Neural cell (in vitro differentiated cells): ENCODE data around the gene SERPINA6. TPM values are rescaled to one million over a fixed set of nuclear protein-coding genes. Genes with fewer than 3 reads are reported as not detected.
"Not testable (repeated sequence)": the region's sequence is repeated elsewhere in the genome, so short reads cannot be mapped to it uniquely, and the experiment has no call there.

Experiments used
- H2AFZ ChIP-seq: fragments of 200-600, 300-800 bp; sonication (generic), shearing (Covaris generic); 2 replicates; pipeline ENCODE4 v1.6.0; 2014; ENCODE audit warnings: low read depth, mild to moderate bottlenecking, antibody characterized with exemption, low read length, moderate library complexity
- H3F3A ChIP-seq: fragments of 200-600 bp; shearing (Covaris generic); 2 replicates; pipeline ENCODE4 v1.6.1; 2016; ENCODE audit warnings: mild to moderate bottlenecking, moderate library complexity, mixed read lengths, antibody characterized with exemption, low read length; ENCODE audit not compliant: insufficient read depth, poor library complexity, severe bottlenecking
- H3K27ac ChIP-seq: fragments of 200-600, 300-800 bp; sonication (generic), shearing (Covaris generic); 2 replicates; pipeline ENCODE4 v1.5.1; 2014; ENCODE audit warnings: mild to moderate bottlenecking, low read length, moderate library complexity
- H3K27me3 ChIP-seq: fragments of 300-800, 200-600 bp; sonication (generic), shearing (Covaris generic); 2 replicates; pipeline ENCODE4 v1.6.0; 2014; ENCODE audit warnings: mild to moderate bottlenecking, low read depth, low read length, moderate library complexity; ENCODE audit not compliant: insufficient read depth
- H3K36me3 ChIP-seq: fragments of 300-800, 200-600 bp; sonication (generic), shearing (Covaris generic); 2 replicates; pipeline ENCODE4 v1.5.1; 2014; ENCODE audit warnings: mild to moderate bottlenecking, antibody characterized with exemption, low read length, moderate library complexity; ENCODE audit not compliant: insufficient read depth
- H3K4me2 ChIP-seq: fragments of 300-800, 200-600 bp; sonication (generic), shearing (Covaris generic); 2 replicates; pipeline ENCODE4 v1.6.0; 2014; ENCODE audit warnings: mild to moderate bottlenecking, low read length
- H3K4me3 ChIP-seq: fragments of 300-800, 200-600 bp; sonication (generic), shearing (Covaris generic); 2 replicates; pipeline ENCODE4 v1.5.1; 2014; ENCODE audit warnings: mild to moderate bottlenecking, low read length, moderate library complexity
- H3K79me2 ChIP-seq: fragments of 200-600 bp; shearing (Covaris generic); replicated peaks from 2 replicates; pipeline ENCODE4 v1.6.0; 2014; ENCODE audit warnings: mild to moderate bottlenecking, low read length, moderate library complexity; ENCODE audit not compliant: insufficient read depth
- H3K9ac ChIP-seq: fragments of 300-800, 200-600 bp; sonication (generic), shearing (Covaris generic); 2 replicates; pipeline ENCODE4 v1.6.1; 2016; ENCODE audit warnings: mild to moderate bottlenecking, low read length, mixed read lengths
- H3K9me2 ChIP-seq: fragments of 200-600 bp; shearing (Covaris generic); 2 replicates; pipeline ENCODE4 v1.6.1; 2016; ENCODE audit warnings: mild to moderate bottlenecking, low read length, mixed read lengths; ENCODE audit not compliant: insufficient read depth
- H3K9me3 ChIP-seq: fragments of 200-600, 300-800 bp; sonication (generic), shearing (Covaris generic); 2 replicates; pipeline ENCODE4 v1.6.1; 2016; ENCODE audit warnings: mild to moderate bottlenecking, mixed run types, low read length, moderate library complexity, mixed read lengths
- H4K20me1 ChIP-seq: fragments of 200-600 bp; shearing (Covaris generic); 2 replicates; pipeline ENCODE4 v1.6.1; 2016; ENCODE audit warnings: mild to moderate bottlenecking, mixed run types; ENCODE audit not compliant: insufficient read depth
- CTCF ChIP-seq: fragments of 450-650 bp; IDR thresholded peaks from 2 replicates; pipeline ENCODE4 v1.5.1; 2014; ENCODE audit warnings: antibody characterized with exemption, mild to moderate bottlenecking, moderate library complexity; ENCODE audit not compliant: poor library complexity, severe bottlenecking
- EP300 ChIP-seq: fragments of 450-650 bp; conservative IDR thresholded peaks from 2 replicates; pipeline ENCODE4 v1.6.1; 2014; ENCODE audit warnings: antibody characterized with exemption, mild to moderate bottlenecking, moderate library complexity; ENCODE audit not compliant: poor library complexity, severe bottlenecking
- EZH2 ChIP-seq: fragments of 200-600, 300-800 bp; shearing (Covaris generic), sonication (generic); IDR thresholded peaks from 2 replicates; pipeline ENCODE4 v1.6.1; 2014; ENCODE audit warnings: antibody characterized with exemption, low read length, borderline replicate concordance, mild to moderate bottlenecking; ENCODE audit not compliant: insufficient read depth, poor library complexity, severe bottlenecking
- MXI1 ChIP-seq: fragments of 450-650 bp; conservative IDR thresholded peaks from 2 replicates; pipeline ENCODE4 v1.6.1; 2014; ENCODE audit warnings: antibody characterized with exemption, mild to moderate bottlenecking; ENCODE audit not compliant: poor library complexity, severe bottlenecking
- POLR2AphosphoS5 ChIP-seq: IDR thresholded peaks from 2 replicates; pipeline ENCODE4 v1.6.1; 2012
- RAD21 ChIP-seq: fragments of 450-650 bp; conservative IDR thresholded peaks from 2 replicates; pipeline ENCODE4 v1.6.1; 2014; ENCODE audit warnings: antibody characterized with exemption, mild to moderate bottlenecking, moderate library complexity
- REST ChIP-seq: IDR thresholded peaks from 2 replicates; pipeline ENCODE4 v1.6.1; 2012; ENCODE audit warnings: borderline replicate concordance
- SMC3 ChIP-seq: fragments of 450-650 bp; conservative IDR thresholded peaks from 2 replicates; pipeline ENCODE4 v1.6.1; 2014; ENCODE audit warnings: antibody characterized with exemption, mild to moderate bottlenecking, moderate library complexity; ENCODE audit not compliant: poor library complexity
- TAF1 ChIP-seq: IDR thresholded peaks from 2 replicates; pipeline ENCODE4 v1.6.1; 2012; ENCODE audit warnings: low read depth
- polyA plus RNA-seq: library from polyadenylated mRNA; depleted of rRNA; stranded (reverse); fragments of >200 nt; gene quantifications from 2 replicates; pipeline ENCODE4 v1.2.3, GENCODE V29; 2014

The SERPINA6 gene
- polyA plus RNA-seq, 1 donor from 2014 or later, result not detected

- Histone ChIP-seq H3K36me3 (no peaks in the 10 kb centered on the region), H4K20me1 (no peaks in the 10 kb centered on the region), H3K27me3 (no peaks in the 10 kb centered on the region), H3K27ac (no peak overlapping the region), H2AFZ (no peak overlapping the region), H3F3A (no peaks in the 10 kb centered on the region), H3K4me2 (no peak overlapping the region), H3K79me2 (no peaks in the 10 kb centered on the region), H3K4me3 (no peak overlapping the region), H3K9me3 (peaks cover 6% of the 10 kb centered on the region), H3K9ac (no peak overlapping the region), H3K9me2 (no peaks in the 10 kb centered on the region)
- TF ChIP-seq MXI1, result no peak
- TF ChIP-seq EP300, result no peak
- no peak for TF ChIP-seq POLR2AphosphoS5
Measured at GRCh38 chr14:94356379-94357056, 33.4 kb upstream of the SERPINA6 start.

GRCh38 chr14:94355191-94355794 lies 32.2 kb upstream of the SERPINA6 start:
- H3K4me3 ChIP-seq, result no peak overlapping the region

GRCh38 chr14:94354638-94355185 lies 31.6 kb upstream of the SERPINA6 start:
- no peak overlapping the region for H2AFZ ChIP-seq
- no peak overlapping the region for H3K4me3 ChIP-seq
- peaks cover 6% of the 10 kb centered on the region for H3K9me3 ChIP-seq
- no peak for TF ChIP-seq EP300
- TF ChIP-seq EZH2, result no peak
- TF ChIP-seq POLR2AphosphoS5, result no peak
- TF ChIP-seq RAD21, result no peak
- no peak for TF ChIP-seq TAF1
- no peak for TF ChIP-seq REST
- no peak for TF ChIP-seq MXI1
- TF ChIP-seq SMC3, result no peak
- TF ChIP-seq CTCF, result no peak
- no peaks in the 10 kb centered on the region for H3F3A ChIP-seq
- H3K27ac ChIP-seq, result no peak overlapping the region
- H3K27me3 ChIP-seq, result no peaks in the 10 kb centered on the region
- H3K36me3 ChIP-seq, result no peaks in the 10 kb centered on the region
- no peaks in the 10 kb centered on the region for H3K9me2 ChIP-seq
- no peak overlapping the region for H3K9ac ChIP-seq
- no peak overlapping the region for H3K4me2 ChIP-seq
- H4K20me1 ChIP-seq, result no peaks in the 10 kb centered on the region
- H3K79me2 ChIP-seq, result no peaks in the 10 kb centered on the region

More at GRCh38 chr14:94355191-94355794, 32.2 kb upstream of the SERPINA6 start:
- Histone ChIP-seq H3K27me3 (no peaks in the 10 kb centered on the region), H2AFZ (no peak overlapping the region), H3K36me3 (no peaks in the 10 kb centered on the region), H3K27ac (no peak overlapping the region), H3K79me2 (no peaks in the 10 kb centered on the region), H3K9me3 (peaks cover 6% of the 10 kb centered on the region), H3K9me2 (no peaks in the 10 kb centered on the region), H3K9ac (no peak overlapping the region), H3F3A (no peaks in the 10 kb centered on the region), H4K20me1 (no peaks in the 10 kb centered on the region), H3K4me2 (no peak overlapping the region)
- TF ChIP-seq RAD21 (peak; percentile 33), SMC3 (peak; percentile 46), POLR2AphosphoS5 (no peak)

- not testable (repeated sequence) for H3K9me2 ChIP-seq
Measured at GRCh38 chr14:94354190-94354589, 31.1 kb upstream of the SERPINA6 start.

More at GRCh38 chr14:94354190-94354589, 31.1 kb upstream of the SERPINA6 start:
- H3K27me3 ChIP-seq, H4K20me1 ChIP-seq, H3K79me2 ChIP-seq, H2AFZ ChIP-seq, H3K9me3 ChIP-seq, H3K27ac ChIP-seq, H3K4me3 ChIP-seq, H3F3A ChIP-seq, H3K36me3 ChIP-seq, H3K4me2 ChIP-seq, H3K9ac ChIP-seq: not testable (repeated sequence)
